IPS DF 19.7 (cell line): ENCODE data around the gene SAFB2.
"Not testable (repeated sequence)": the region's sequence is repeated elsewhere in the genome, so short reads cannot be mapped to it uniquely, and the experiment has no call there.

Experiments used
- DNase-seq: peaks from one replicate; pipeline ENCODE4 v3.0.0-alpha.2; 2013; ENCODE audit warnings: low read depth, low spot score

The SAFB2 gene

DNA sequence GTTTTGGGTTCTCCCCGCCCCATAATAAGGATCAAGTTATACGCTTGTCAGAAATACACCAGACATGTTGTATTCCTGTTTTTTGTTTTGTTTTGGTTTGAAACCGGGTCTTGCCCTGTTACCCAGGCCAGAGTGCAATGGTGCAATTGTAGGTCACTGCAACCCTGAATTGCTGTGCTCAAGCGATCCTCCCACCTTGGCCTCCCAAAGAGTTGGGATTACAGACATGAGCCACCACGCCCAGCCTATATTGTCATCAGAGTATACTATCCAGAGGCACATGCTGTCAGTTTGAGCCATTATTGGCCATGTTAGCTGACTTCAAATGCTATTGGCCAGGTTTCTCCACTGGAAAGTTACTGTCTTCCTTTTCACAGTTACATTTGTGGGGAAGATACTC lies 10.1 kb upstream of the SAFB2 start:
- no peak for DNase-seq

DNA sequence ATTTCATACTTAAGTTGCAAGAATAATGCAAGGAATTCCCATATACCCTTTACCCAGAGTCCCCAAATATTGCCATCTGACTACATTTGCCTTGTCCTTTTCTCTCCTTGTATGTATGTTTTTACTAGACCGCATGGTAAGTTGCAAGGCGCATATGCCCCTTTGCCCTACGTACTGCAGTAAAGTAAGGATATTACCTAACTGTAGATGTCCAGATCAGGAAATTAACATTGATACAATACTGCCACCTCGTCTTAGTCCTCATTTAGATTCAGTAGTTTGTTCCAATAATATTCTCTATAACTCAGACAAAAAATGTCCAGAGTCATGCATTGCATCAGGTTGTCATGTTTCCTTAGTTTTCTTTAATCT lies 9.7 kb upstream of the SAFB2 start:
- DNase-seq = no peak

DNA sequence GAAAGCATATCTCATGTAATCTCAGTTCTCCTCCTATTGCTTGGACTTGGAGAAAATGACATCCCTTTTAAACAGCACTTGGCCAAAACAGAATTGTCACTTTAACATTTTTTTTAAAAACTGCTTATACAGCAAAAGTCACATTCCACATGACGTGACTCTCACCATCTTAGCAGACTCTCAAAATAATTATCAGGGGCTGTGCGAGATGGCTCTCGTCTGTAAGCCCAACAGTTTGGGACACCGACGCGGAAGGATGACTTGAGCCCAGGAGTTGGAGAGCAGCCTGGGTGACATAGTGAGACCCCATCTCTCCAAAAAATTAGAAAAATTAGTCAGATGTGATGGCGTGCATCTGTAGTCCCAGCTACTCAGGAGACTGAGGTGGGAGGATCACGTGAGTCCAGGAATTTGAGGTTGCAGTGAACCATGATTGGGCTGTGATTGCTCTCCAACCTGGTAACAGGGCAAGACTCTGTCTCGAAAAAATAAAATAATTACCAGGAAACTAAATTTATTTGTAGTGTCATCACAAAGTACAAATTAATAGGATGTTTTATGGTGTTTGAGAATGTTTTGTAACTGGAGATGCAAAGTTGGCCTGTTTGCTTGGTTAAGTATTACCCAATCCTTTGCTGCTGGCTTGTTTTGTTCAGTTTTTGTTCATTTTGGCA lies 9.1 kb upstream of the SAFB2 start:
- no peak for DNase-seq

DNA sequence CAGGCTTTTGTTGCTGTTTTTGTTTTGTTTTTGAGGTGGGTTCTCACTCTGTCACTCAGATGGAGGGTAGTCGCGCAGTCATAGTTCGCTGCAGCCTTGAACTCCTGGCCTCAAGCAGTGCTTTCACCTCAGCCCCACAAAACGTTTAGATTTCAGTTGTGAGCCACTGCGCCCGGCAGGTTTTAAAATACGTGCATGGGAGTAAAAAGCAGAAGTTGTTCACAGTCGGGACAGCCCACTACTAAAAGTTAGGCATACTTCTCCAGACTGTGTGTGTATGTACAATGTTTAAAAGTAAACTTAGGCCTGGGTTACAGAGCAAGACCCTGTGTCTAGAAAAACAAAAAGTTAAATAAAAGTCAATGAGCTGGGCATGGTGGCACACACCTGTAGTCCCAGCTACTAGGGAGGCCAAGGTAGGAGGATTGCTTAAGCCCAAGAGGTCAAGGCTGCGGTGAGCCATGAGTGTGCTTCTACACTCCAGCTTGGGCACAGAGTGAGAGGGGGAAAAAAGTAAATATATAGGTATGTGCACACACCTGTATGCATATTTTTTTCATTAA lies 6.4 kb upstream of the SAFB2 start:
- no peak for DNase-seq

DNA sequence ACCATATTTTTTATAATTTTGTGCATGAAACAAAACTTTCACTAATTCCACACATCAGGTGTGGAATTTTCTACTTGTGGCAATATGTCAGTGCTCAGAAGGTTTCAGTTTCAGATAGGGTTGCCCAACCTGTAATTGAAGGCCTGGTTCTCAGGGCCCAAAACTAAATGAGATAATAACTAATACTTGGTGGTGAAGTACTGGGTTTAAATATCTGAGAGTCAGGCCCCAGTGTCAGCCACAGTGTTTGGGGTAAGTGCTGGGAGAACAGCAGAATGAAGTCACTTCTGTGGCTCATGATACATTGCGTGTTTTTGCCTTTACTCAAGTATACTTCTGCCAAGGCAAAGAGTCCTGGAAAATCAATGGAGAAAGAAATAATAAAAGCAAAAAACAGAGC lies 5.9 kb upstream of the SAFB2 start:
- DNase-seq = no peak

DNA sequence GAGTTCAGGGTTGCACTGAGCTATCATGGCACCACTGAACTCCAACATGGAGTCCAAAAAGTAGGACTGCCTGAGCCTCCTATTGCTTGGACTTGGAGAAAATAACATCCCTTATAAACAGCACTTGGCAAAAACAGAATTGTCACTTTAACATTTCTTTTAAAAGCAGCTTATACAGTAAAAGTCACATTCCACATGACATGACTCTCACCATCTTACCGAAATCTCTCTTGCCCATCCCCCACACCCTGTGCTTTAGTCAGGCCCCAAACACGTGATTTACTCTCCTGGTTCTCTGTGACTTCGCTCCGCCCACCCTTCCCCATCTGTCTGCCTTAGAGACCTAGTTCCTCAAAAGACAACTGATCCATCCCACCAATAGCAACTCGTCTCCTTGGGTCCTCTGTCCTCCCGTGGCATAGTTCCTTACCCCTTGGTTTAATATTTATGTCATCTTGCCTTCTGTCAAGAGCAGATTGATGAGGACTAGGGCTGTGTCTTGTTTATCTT lies 4.9 kb upstream of the SAFB2 start:
- DNase-seq = no peak

DNA sequence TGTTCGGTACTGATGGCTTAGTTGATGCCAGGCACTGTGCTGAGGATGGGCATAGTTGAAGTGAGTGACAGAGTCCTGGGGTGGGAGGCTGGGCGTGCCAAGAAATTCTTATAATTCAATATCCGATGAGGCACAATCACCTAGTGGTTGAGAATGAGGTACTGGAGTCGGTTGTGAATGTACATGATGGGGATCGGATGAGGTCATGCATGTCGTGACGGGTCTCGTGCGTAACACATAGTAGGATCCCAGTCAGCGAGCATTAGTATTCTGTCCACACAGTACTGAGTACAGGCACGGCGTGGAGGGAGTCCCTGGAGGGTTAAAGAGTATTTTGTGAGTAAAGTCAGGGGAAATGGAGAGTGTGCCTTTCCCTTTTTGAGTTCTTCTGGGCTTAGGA lies 3.1 kb upstream of the SAFB2 start:
- no peak for DNase-seq

DNA sequence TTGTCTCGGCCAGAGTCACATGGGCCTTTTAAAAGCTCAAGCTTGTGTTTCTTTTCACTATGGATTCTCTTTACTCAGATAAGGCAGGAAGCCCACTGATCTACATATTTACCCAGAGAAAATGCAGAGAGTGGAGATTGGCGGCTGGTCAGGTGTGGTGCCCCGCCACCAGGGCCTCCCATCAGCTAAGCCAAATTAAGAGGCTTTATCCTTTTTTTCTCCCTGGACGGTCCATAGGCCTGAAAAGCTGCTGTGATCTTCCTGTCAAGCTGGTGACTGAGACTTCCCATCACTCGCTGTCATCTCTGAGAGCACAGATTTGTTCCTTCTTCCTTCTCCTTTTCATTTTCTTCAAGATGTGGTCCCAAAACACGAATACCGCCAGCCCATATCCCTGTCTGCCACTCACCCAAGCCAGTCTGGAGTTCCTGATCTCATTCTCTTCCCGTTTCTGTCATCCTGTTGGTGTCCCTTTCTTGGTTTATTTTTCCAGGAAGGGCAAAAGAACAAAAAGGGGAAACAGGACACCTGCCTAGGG lies 2.2 kb upstream of the SAFB2 start:
- no peak for DNase-seq

DNA sequence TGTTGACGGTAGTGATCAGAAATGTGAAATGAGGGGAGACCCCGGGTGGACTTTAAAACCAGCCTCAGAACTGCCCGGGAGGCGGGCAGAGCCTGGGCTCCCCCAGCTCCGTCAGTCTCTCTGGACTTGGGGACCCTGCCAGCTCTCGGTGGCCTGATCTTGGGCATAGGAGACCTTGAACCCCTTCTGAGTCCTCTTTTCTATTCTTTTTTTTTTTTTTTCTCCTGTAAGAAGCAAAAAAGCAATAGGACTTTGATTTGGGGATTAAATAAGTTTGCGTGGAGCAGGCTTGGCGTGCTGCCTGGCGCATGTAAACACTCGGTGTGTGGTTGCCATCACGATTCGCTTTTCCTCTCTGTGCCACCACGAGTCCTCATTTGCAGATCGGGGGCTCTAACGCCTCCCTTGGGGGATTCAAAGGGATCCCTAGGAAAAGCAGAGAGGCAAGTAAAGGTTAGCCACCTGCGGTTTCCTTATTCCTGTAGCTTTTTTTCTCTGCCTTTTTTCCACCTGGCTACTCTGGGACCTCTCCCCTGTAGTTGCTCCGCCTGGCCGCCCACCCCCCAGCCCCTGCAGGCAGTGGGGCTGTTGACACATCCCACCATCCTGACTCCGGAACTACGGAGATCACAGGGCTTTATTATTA lies 1.6 kb upstream of the SAFB2 start:
- no peak for DNase-seq

DNA sequence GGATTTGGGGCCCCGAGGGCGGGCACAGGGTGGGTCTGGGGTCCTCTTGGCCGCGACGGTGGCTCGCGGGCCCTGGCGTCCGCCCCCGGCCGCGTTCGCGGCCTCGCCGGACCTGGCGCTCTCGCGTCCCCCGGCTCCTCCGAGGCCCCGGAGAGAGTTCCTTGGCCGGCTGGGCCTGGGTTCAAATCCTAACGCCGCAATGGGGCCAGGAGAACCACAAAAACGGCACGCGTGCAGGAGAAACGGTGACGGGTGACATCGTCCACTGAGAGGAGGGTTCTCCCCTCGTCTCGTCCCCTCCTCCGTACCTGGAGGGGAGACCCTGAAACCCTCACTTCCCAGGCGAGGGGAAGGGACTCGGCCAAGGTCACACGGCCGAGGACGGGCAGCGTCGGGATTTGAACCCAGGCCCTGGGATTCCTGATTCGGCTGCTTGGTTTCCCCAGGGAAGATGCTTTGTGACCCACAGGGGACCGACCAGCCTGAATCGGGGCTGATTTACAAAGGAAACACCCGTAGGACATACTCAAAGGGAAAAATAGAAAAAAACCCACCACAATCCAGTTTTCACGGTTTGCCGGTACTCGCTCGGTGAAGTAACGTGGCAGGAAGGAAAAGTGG lies 931 bp upstream of the SAFB2 start:
- DNase-seq = no peak

DNA sequence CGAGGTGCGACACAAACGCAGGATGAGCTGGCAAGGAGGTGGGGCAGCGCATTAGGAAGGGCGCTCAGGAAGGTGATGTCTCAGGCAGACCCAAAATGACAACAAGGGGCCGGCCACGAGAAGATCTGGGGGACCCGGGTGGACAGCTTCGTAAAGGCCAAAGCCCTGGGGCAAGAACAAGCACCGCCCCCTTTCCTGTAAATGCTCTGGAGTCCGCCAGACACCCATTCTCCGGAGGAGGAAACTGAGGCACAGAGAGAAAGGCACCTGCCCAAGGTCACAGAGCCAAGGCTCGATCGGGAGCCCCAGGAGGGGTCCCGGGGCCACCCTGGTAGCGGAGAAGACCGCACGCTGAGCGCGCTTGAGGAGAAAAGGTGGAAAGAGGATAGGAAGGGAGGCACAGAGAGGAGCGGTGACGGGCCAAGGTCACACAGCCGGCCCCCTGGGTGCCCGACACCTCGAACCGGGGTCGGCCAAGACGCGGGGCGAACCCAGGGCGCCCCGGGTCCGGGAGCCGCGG lies 571 bp downstream of the SAFB2 start:
- DNase-seq = no peak

DNA sequence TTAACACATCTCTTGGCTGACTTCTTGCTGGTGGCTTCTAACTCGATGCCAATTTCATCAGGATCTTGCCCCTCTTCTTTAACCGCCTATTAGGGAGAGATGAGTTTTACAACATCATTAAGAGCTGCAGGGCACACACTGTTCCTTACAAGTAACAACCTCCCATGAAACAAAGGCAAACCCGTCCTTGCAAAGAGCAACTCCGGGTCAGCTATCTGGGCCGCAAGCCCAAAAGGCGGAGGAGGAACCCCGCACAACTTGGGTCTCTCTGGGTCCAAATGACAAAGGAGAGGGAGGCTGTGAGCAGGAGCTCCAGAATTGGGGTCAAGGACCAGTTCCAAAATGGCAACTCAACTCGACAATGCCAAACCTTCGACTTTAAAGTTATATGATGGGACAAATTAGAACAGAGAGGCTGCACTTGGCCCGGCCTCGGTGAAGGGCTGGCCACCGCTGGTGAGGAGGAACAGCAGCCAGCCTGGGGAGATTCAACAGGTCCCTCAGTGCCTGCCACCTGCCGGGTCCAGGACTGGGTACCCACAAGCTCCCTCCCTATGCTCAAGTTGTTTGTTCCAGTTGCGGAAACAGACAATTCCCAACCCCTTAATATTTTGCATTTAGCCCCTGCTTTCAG lies 1.1 kb downstream of the SAFB2 start:
- DNase-seq = no peak

DNA sequence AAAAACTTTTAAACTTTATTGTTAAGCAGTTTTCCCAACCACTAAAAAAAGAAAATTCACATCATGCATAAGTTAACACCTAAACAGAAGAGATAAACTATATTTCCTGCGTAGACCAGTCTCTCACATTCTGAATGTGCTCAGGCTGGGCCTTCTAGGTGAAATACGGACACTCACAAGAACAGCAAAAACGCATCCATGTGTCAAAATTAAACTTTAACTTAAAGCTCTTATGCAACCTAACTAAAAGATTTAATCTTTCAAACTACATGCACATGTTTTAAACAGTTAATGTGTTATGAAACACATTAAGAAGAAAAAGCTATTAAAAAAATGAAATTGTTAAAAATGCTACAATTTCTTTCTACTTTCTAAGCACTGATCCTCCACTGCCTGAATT lies 2.6 kb downstream of the SAFB2 start:
- no peak for DNase-seq

DNA sequence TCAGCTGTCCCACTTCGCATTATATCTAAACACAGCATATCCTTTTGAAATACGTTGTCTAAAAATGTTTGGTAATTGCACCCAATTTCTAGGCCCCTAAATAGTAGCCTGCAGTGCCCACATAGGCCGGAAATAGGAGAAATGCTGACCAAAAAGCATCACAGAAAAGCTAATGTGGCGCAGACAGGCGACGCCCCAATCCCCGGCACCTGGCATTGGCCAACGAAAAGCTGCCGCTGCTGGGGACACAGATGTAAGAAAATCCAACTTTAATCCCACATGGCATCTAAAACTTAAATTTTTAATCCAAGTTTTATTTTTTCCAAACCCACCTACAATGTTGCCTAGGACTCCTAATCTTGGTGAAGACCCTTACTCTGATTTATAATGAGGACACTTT lies 4.0 kb downstream of the SAFB2 start:
- DNase-seq = no peak

DNA sequence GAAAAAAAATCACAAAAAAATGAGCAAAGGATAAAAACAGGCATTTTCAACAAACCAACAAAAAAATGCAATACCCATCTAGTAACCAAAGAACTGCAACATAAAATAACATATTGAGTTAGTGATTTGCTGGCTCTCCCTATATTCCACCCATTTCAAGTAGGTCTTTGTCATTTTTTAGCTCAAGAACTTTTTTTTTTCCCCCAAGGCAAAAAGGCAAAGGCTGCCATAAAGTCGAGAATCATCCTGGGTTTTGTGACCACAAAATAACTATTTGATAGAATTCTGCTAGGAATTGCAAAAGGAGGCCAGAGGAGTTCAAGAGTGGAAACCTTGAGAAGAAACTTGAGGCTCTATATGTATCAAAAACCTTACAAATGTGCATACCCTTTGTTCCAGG lies 5.5 kb downstream of the SAFB2 start:
- DNase-seq = no peak

DNA sequence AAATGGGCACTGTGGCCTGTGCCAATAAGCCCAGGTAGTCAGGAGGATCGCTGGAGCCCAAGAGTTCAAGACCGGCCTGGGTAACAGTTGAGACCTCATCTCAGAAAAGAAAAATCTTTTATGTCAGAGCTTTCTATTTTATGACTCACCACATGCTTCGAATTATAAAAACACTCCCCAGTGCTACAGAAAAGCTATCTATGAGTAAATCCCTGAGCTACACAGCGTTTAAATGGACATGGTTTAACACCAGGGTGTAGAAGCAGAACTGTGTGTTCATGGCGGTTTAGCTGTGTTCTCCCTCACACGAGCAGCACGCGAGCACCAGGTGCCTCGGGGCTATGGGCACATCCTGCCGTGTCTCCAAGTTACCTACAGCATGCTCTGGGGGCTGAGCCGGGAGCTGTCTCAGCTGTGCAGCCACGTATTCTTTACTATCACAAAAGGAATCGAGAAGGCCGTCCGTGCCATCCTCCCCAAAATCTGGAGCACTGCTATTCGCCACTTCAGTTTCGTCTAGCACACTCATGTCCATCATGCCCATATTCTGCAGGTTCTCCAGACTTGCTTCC lies 6.7 kb downstream of the SAFB2 start:
- DNase-seq = no peak

DNA sequence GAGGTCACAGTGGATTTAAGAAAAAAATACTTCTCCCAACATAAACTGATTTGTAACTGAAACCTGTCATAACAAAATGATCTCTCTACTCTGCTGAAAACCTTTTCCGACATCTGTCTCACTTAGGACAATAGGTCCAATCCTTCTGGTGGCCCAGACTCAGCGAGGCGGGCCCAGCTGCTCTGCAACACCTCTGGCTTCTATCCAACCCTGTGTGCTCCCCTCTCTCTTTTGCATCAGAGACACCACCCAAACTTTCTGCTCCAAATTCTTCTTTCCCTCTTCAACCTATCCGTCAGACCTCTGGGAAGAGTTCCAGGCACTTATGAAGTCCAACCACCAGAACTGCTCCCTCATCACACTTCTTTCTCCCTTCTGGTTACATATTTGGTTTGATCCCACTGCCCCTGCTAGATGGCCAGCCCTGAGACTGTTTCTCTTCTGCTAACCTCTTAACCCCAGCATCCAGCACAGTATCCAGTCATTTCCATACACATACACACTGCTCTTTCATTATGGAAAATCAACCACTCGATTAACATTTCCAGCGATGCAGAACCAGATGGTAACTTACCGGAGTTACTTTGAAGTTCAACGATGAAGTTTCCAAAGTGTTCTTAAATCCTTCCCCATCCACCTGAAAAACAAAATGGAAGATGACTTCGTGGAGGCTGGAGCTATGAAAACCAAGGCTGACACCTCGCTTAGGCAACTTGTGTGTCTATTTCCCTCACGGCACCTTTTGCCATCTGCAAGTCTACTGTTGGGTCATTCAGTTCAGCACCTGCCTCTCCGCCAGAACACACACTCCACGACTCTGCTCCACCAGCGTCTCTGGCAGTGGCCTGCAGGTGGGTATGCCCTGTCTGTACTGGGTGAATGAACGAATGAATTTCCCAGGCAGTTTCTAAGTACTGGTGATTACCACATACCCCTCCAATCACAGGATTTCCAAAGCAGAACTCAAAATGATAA lies 9.4 kb downstream of the SAFB2 start:
- DNase-seq = no peak

DNA sequence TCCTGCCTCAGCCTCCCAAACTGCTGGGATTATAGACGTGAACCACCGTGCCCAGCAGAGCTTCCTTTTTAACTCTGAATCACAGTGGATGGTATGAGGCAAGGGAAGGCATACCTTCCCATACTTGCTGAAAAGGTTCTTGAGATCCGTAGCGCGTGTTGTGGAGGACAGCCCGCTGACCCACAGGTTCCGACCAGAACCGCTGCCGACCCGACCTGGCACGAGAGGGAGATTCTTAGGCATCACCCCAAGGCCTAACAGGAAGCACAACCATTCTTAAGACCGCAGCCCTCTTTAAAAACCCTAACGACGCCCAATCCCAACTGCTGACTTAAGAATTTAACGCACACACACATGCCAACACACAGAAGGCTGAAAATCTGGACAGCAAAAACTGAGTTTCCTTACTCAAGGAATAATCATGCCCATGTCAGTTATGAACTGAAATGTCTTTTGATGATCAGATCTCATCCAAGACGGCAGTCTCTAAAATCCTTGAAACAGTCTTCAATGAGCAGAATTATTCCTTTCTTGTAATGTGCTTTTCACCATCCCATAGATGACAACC lies 12.6 kb downstream of the SAFB2 start:
- DNase-seq = no peak

DNA sequence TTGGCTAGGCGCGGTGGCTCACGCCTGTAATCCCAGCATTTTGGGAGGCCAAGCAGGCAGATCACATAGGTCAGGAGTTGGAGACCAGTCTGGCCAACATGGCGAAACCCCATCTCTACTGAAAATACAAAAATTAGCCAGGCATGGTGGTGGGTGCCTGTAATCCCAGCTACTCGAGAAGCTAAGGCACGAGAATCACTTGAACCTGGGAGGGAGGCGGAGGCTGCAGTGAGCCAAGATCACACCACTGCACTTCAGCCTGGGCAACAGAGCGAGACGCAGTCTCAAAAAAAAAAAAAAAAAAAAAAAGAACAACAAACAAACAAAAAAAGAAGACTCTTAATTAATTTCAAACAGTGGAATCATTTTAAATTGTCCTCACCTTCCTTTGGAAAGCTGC lies 13.8 kb downstream of the SAFB2 start:
- DNase-seq = not testable (repeated sequence)

DNA sequence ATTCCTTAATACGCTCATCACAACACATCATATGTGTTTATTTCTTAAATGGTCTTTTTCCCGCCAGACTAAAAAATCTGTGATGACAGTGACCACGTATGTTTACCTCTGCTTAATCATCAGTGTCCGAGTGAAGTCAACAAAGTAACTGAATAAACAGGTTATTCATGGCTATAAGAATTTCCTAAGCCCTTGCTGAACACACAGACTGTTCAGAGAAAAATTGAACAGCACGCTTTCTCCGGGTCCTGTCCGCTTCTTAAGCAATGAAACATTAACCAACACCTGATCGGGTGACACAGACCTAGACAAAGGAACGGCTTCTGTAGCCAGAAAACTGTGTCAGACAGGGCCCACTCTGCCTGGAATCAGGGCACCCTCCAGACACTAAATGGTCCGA lies 14.3 kb downstream of the SAFB2 start:
- DNase-seq = no peak
